Measurements from ENCODE around the gene IGSF9B. TPM values are rescaled to one million over a fixed set of nuclear protein-coding genes. Genes with fewer than 3 reads are reported as not detected.

Gene IGSF9B
- total RNA-seq, 1 experiment from 2014 or later, result not detected

DNA sequence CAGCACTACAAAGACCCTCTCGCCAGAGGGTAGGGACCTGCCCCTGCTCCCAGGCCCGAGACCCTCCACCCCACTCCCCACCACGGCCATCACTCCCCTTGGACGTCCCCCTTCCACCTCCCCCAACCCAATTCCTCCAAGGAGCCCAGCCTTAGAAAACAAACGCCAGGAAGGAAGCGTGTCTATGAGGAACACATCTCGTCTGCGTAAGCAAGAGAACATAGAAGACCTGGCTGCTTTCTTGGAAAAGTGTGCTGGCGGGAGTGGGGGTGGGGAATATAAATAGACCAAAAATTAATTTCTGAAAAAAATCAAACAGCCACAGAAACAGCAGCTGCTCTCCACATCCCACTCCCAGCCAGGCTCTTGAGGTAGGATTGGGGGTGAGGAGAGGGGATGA, 23.9 kb upstream of the IGSF9B start:
- Histone ChIP-seq H3K4me2 (no peak overlapping the region), H3K27me3 (ENCODE audit: insufficient read depth, low read depth) (peaks cover 79% of the 10 kb centered on the region)
- intact Hi-C loops (cut with micrococcal nuclease; ENCODE audit: unreplicated experiment), result no loop called here

DNA sequence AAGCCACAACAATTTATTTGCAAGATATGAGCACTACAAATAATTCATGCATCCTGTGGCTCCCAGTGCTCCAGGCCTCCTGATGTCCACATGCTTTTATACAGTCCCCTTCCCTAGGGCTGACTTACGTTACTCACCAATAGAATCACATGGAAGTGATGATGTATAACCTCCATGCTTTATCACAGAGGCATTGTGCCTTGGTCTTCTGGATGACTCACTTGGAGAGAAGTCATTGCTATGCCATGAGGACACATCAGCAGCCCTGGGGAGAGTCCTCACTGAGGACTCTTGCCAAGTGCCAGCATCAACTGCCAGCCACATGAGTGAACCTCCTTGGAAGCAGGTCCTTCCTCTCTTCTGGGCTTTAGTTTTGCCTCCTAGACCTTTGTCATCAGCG, 22.0 kb upstream of the IGSF9B start:
- no peak overlapping the region for H3K4me3 ChIP-seq
- no peaks in the 10 kb centered on the region for H3F3A ChIP-seq (ENCODE audit: insufficient read depth, low read depth)
- no peaks in the 10 kb centered on the region for H3K79me2 ChIP-seq (ENCODE audit: low read depth)
- H3K27ac ChIP-seq, result no peak overlapping the region
- no peak for DNase-seq
- H3K4me2 ChIP-seq, result no peak overlapping the region
- CTCF ChIA-PET, result no interaction called here
- no peaks in the 10 kb centered on the region for H3K36me3 ChIP-seq (ENCODE audit: low read depth)
- no peaks in the 10 kb centered on the region for H3K9me3 ChIP-seq (ENCODE audit: insufficient read depth, low read depth)
- no peaks in the 10 kb centered on the region for H4K20me1 ChIP-seq (ENCODE audit: insufficient read depth)
- TF ChIP-seq EZH2 (IDR thresholded peaks at IDR 0.05; ENCODE audit: low read depth), result no peak
- no TSS peak for BruUV-seq (replicated peaks)
- H2AFZ ChIP-seq, result no peak overlapping the region
- intact Hi-C loops (cut with micrococcal nuclease; ENCODE audit: unreplicated experiment), result no loop called here
- POLR2A ChIA-PET (ENCODE audit: unreplicated experiment), result no interaction called here
- no peaks in the 10 kb centered on the region for H3K4me1 ChIP-seq (replicated peaks; ENCODE audit: insufficient read depth)
- peaks cover 79% of the 10 kb centered on the region for H3K27me3 ChIP-seq (ENCODE audit: insufficient read depth, low read depth)
- H3K9me2 ChIP-seq (ENCODE audit: insufficient read depth), result no peaks in the 10 kb centered on the region

More for the DNA sequence above, 23.9 kb upstream of the IGSF9B start:
- no peaks in the 10 kb centered on the region for H3K9me2 ChIP-seq (ENCODE audit: insufficient read depth)
- no peak for DNase-seq
- no TSS peak for BruUV-seq (replicated peaks)
- no peaks in the 10 kb centered on the region for H3K4me1 ChIP-seq (replicated peaks; ENCODE audit: insufficient read depth)
- H3K79me2 ChIP-seq (ENCODE audit: low read depth), result no peaks in the 10 kb centered on the region
- no peaks in the 10 kb centered on the region for H3K36me3 ChIP-seq (ENCODE audit: low read depth)
- H2AFZ ChIP-seq, result no peak overlapping the region
- no peak overlapping the region for H3K4me3 ChIP-seq
- no peak overlapping the region for H3K27ac ChIP-seq
- POLR2A ChIA-PET (ENCODE audit: unreplicated experiment), result no interaction called here
- no peaks in the 10 kb centered on the region for H4K20me1 ChIP-seq (ENCODE audit: insufficient read depth)
- CTCF ChIA-PET, result no interaction called here
- TF ChIP-seq CTCF (conservative IDR thresholded peaks at IDR 0.05) (no peak), EZH2 (IDR thresholded peaks at IDR 0.05; ENCODE audit: low read depth) (no peak)
- no peaks in the 10 kb centered on the region for H3K9me3 ChIP-seq (ENCODE audit: insufficient read depth, low read depth)
- H3F3A ChIP-seq (ENCODE audit: insufficient read depth, low read depth), result no peaks in the 10 kb centered on the region

DNA sequence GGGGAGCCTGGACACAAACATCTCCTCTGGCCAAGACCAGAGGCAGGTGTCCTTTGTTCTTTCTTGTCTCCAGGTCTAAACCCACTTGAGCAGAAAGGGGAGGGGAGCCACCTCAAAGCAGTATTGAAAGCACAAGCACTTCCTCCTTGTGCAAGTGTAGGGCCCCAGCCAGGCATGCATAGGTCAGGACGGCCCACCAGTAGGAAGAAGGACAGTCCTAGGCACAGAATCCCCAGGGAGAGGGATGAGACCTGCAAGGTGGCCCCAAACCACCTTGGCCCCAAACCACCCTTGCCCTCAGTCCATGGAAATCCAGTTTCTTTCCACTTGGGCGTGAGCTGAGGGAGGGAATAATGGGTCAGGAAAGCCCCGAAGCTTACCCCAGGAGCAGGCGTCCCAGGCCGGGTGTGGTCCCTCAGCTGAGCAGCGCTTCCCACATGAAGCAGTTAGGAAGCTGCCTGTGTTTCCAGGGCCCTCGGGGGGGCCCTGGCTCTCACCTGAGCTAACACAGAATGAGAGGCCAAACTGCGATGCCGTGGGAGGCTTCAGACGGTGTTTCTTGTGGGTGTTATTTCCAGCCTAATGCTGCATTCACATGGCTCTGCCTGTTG, 20.4 kb upstream of the IGSF9B start:
- peaks cover 79% of the 10 kb centered on the region for H3K27me3 ChIP-seq (ENCODE audit: insufficient read depth, low read depth)
- no peaks in the 10 kb centered on the region for H3K4me1 ChIP-seq (replicated peaks; ENCODE audit: insufficient read depth)
- no peaks in the 10 kb centered on the region for H3K9me2 ChIP-seq (ENCODE audit: insufficient read depth)
- H3K27ac ChIP-seq, result no peak overlapping the region
- BruUV-seq (replicated peaks), result no TSS peak
- no peaks in the 10 kb centered on the region for H3K79me2 ChIP-seq (ENCODE audit: low read depth)
- H3K9me3 ChIP-seq (ENCODE audit: insufficient read depth, low read depth), result no peaks in the 10 kb centered on the region
- POLR2A ChIA-PET (ENCODE audit: unreplicated experiment), result no interaction called here
- no peak overlapping the region for H2AFZ ChIP-seq
- intact Hi-C loops (cut with micrococcal nuclease; ENCODE audit: unreplicated experiment), result no loop called here
- CTCF ChIA-PET, result no interaction called here
- no peak for DNase-seq
- no peak for TF ChIP-seq EZH2 (IDR thresholded peaks at IDR 0.05; ENCODE audit: low read depth)
- no peaks in the 10 kb centered on the region for H3K36me3 ChIP-seq (ENCODE audit: low read depth)
- no peak overlapping the region for H3K4me2 ChIP-seq
- H4K20me1 ChIP-seq (ENCODE audit: insufficient read depth), result no peaks in the 10 kb centered on the region
- H3K4me3 ChIP-seq, result no peak overlapping the region
- H3F3A ChIP-seq (ENCODE audit: insufficient read depth, low read depth), result no peaks in the 10 kb centered on the region

DNA sequence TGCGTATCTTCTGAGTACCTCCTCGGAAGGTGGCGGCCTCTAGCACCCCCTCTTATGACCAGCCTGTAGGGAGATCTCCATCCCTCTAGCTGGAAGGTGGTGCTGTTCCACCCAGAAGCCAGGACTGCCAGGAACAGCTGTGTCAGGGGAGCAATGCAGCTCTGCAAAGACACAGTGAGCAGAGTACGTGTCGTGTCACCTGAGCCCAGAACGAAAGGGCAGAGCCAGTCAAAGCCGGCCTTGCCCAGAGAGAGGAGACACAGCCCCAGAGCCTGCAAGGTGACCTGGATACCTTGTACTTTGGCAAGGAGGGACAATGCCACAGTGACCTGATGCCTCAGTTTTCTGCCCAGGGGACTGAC, 18.7 kb upstream of the IGSF9B start:
- Histone ChIP-seq H3K27me3 (ENCODE audit: insufficient read depth, low read depth) (peaks cover 80% of the 10 kb centered on the region), H3K4me1 (replicated peaks; ENCODE audit: insufficient read depth) (no peaks in the 10 kb centered on the region), H3K9me2 (ENCODE audit: insufficient read depth) (no peaks in the 10 kb centered on the region), H3K4me3 (no peak overlapping the region), H3F3A (ENCODE audit: insufficient read depth, low read depth) (no peaks in the 10 kb centered on the region), H3K79me2 (ENCODE audit: low read depth) (no peaks in the 10 kb centered on the region), H4K20me1 (ENCODE audit: insufficient read depth) (no peaks in the 10 kb centered on the region), H3K36me3 (ENCODE audit: low read depth) (no peaks in the 10 kb centered on the region), H3K4me2 (no peak overlapping the region), H2AFZ (no peak overlapping the region), H3K27ac (no peak overlapping the region), H3K9me3 (ENCODE audit: insufficient read depth, low read depth) (no peaks in the 10 kb centered on the region)
- no peak for DNase-seq
- POLR2A ChIA-PET (ENCODE audit: unreplicated experiment), result no interaction called here
- no peak for TF ChIP-seq EZH2 (IDR thresholded peaks at IDR 0.05; ENCODE audit: low read depth)
- no peak for TF ChIP-seq CTCF (conservative IDR thresholded peaks at IDR 0.05)
- no TSS peak for BruUV-seq (replicated peaks)
- CTCF ChIA-PET, result no interaction called here
- intact Hi-C loops (cut with micrococcal nuclease; ENCODE audit: unreplicated experiment), result no loop called here

Measured in PC-9 (cell line).